ENCODE results near the gene TNNI2.

The TNNI2 gene

GRCh38 chr11:1837171-1838076, 1.4 kb upstream of the TNNI2 start:
- no peak for TF ChIP-seq YY1 (IDR thresholded peaks at IDR 0.05; ENCODE audit: low read depth)
- TF ChIP-seq ZBTB7A (IDR thresholded peaks at IDR 0.05; ENCODE audit: low read depth), result peak; percentile 38
- TF ChIP-seq EGR1 (IDR thresholded peaks at IDR 0.05), result no peak
- TF ChIP-seq MAX (IDR thresholded peaks at IDR 0.05), result peak; percentile 47; the same call in 1 of the 2 replicates
- TF ChIP-seq TCF12 (IDR thresholded peaks at IDR 0.05; ENCODE audit: low read depth), result no peak
- TF ChIP-seq CEBPB (IDR thresholded peaks at IDR 0.05), result no peak
- TF ChIP-seq TEAD4 (IDR thresholded peaks at IDR 0.05), result 0 out of 2 replicates have a peak, but pooled peaks have one; percentile 7
- no peak for TF ChIP-seq CREB1 (IDR thresholded peaks at IDR 0.05; ENCODE audit: low read depth)
- 0 out of 2 replicates have a peak, but pooled peaks have one; percentile 31 for TF ChIP-seq NFIC (IDR thresholded peaks at IDR 0.05)
- TF ChIP-seq EP300 (IDR thresholded peaks at IDR 0.05; ENCODE audit: borderline replicate concordance), result peak; percentile 27; the same call in 1 of the 2 replicates
- TF ChIP-seq TAF1 (IDR thresholded peaks at IDR 0.05; ENCODE audit: low read depth), result no peak
- TF ChIP-seq USF1 (IDR thresholded peaks at IDR 0.05), result no peak
- no peak for TF ChIP-seq REST (IDR thresholded peaks at IDR 0.05; ENCODE audit: low read depth)
- peak; percentile 83 for TF ChIP-seq RAD21 (IDR thresholded peaks at IDR 0.05; ENCODE audit: low read depth)
- no peak for TF ChIP-seq FOXM1 (IDR thresholded peaks at IDR 0.05; ENCODE audit: borderline replicate concordance, low read depth)

- no peak for TF ChIP-seq TCF12 (IDR thresholded peaks at IDR 0.05; ENCODE audit: low read depth)
- no peak for TF ChIP-seq EP300 (IDR thresholded peaks at IDR 0.05; ENCODE audit: borderline replicate concordance)
- no peak for TF ChIP-seq CEBPB (IDR thresholded peaks at IDR 0.05)
- TF ChIP-seq EGR1 (IDR thresholded peaks at IDR 0.05), result no peak
- no peak for TF ChIP-seq TEAD4 (IDR thresholded peaks at IDR 0.05)
- no peak for TF ChIP-seq MAX (IDR thresholded peaks at IDR 0.05)
Observed at GRCh38 chr11:1838077-1838425, 730 bp upstream of the TNNI2 start.

- no peak for TF ChIP-seq NFIC (IDR thresholded peaks at IDR 0.05)
- no peak for TF ChIP-seq ZBTB7A (IDR thresholded peaks at IDR 0.05; ENCODE audit: low read depth)
- no peak for TF ChIP-seq TAF1 (IDR thresholded peaks at IDR 0.05; ENCODE audit: low read depth)
- no peak for TF ChIP-seq TEAD4 (IDR thresholded peaks at IDR 0.05)
- TF ChIP-seq TCF12 (IDR thresholded peaks at IDR 0.05; ENCODE audit: low read depth), result no peak
- TF ChIP-seq MAX (IDR thresholded peaks at IDR 0.05), result no peak
- no peak for TF ChIP-seq FOXM1 (IDR thresholded peaks at IDR 0.05; ENCODE audit: borderline replicate concordance, low read depth)
- TF ChIP-seq RAD21 (IDR thresholded peaks at IDR 0.05; ENCODE audit: low read depth), result no peak
- no peak for TF ChIP-seq CEBPB (IDR thresholded peaks at IDR 0.05)
- no peak for TF ChIP-seq YY1 (IDR thresholded peaks at IDR 0.05; ENCODE audit: low read depth)
Observed at GRCh38 chr11:1839204-1839923, 583 bp downstream of the TNNI2 start.

GRCh38 chr11:1839924-1840779, 1.4 kb downstream of the TNNI2 start:
- no peak for TF ChIP-seq FOXM1 (IDR thresholded peaks at IDR 0.05; ENCODE audit: borderline replicate concordance, low read depth)
- no peak for TF ChIP-seq CEBPB (IDR thresholded peaks at IDR 0.05)
- no peak for TF ChIP-seq REST (IDR thresholded peaks at IDR 0.05; ENCODE audit: low read depth)
- no peak for TF ChIP-seq MAX (IDR thresholded peaks at IDR 0.05)
- no peak for TF ChIP-seq TAF1 (IDR thresholded peaks at IDR 0.05; ENCODE audit: low read depth)
- TF ChIP-seq EGR1 (IDR thresholded peaks at IDR 0.05), result no peak
- no peak for TF ChIP-seq EP300 (IDR thresholded peaks at IDR 0.05; ENCODE audit: borderline replicate concordance)
- TF ChIP-seq YY1 (IDR thresholded peaks at IDR 0.05; ENCODE audit: low read depth), result no peak
- no peak for TF ChIP-seq CREB1 (IDR thresholded peaks at IDR 0.05; ENCODE audit: low read depth)
- TF ChIP-seq TCF12 (IDR thresholded peaks at IDR 0.05; ENCODE audit: low read depth), result no peak
- TF ChIP-seq TEAD4 (IDR thresholded peaks at IDR 0.05), result no peak
- TF ChIP-seq NFIC (IDR thresholded peaks at IDR 0.05), result no peak
- no peak for TF ChIP-seq RAD21 (IDR thresholded peaks at IDR 0.05; ENCODE audit: low read depth)
- TF ChIP-seq ZBTB7A (IDR thresholded peaks at IDR 0.05; ENCODE audit: low read depth), result no peak
- TF ChIP-seq USF1 (IDR thresholded peaks at IDR 0.05), result no peak
